ENCODE data around the gene LRFN2.

LRFN2 gene

DNA sequence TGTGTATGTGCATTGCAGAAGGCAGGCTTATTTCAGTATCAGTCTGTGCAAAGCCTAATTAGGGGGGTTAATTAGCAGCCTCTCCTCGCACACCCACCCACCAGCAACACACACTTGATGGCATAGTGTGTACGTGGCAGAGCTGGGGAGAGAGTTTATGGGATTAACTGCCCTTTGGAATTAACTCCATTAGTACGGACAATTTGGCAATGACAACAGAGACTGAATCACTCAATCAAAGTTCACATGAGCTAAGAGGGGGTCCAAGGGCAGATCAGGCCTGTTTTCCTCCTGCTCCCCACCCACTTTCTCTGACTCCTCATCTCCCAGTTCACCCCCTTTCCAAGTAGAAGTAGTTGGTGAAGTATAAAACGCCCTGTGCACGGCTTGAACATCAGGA is 69.5 kb downstream of the LRFN2 start:
- no peak for DNase-seq (ENCODE audit: low spot score)

DNA sequence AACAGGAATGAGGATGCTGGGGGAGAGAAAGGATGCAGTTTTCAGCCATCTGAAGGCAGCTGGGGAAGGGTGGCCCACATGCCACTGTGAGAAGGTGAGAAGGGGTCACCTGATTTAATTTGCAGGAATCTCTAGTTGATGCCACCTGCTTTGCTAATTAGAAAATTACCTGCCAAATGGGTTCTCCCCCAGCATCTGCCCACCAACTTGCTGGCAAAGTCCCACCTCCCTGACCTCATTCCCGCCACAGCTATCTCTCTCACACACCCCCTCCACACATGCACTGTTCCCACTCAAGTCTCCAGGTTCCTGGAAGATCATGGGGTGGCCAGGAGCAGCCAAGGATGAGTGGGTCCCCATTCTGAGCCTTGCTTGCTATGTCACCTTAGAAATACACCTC is 70.7 kb downstream of the LRFN2 start:
- no peak for DNase-seq (ENCODE audit: low spot score)

DNA sequence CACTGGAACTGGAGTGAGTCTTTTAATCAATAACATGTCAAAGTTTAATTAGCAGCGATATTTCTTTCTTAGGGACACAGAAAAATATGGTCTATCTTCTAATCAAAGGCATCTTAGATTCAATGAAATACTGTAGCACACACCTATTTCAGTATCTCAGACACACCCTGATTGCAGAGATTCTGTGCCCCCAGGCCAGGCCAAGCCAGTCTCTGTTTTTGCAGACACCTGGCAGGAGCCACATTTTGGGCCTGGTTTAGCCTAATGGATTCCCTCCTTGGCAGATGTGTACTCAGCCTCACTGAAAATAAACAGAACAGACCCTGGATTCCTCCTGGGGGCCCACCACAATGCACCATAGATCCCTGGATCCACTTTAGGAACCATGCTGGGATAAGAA is 74.8 kb downstream of the LRFN2 start:
- DNase-seq (ENCODE audit: low spot score), result no peak

DNA sequence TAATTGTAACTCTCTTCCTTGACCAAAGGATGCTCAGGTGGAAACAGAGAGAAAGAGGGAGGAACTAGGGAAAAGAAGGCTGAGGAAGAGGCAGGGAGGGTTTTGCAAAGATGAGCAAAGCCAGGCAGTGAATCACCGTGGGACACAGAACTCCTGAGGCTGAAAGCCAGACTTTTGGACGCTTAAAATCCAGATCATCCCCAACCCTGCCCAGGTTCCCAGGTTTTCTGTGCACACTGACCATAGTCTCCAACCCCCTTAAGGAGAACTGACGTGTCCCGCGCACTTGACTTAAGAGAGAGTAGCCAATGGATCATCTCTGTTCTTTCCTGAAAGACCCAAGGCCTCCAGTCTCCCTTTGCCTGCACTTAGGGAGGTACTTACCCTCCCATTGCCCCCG is 75.3 kb downstream of the LRFN2 start:
- no peak for DNase-seq (ENCODE audit: low spot score)

DNA sequence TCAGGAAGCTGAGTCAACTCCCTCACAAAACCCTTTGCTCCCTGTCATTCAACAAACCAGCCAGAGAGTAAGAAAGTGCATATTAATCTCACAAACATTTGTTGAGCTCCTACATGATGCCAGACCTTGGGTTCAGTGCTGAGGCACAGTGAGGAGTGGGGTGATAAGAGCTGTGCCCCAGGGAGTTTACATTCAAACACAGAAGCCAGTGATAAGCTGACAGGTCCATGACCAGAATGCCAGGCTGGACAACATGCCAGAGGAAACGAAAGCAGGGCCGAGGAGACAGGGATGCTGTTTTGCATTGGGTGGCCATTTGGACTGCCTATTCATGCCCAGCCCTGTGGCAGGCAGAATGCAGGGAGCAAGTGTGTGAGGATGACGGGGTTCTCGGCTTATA is 76.7 kb downstream of the LRFN2 start:
- DNase-seq (ENCODE audit: low spot score), result no peak

DNA sequence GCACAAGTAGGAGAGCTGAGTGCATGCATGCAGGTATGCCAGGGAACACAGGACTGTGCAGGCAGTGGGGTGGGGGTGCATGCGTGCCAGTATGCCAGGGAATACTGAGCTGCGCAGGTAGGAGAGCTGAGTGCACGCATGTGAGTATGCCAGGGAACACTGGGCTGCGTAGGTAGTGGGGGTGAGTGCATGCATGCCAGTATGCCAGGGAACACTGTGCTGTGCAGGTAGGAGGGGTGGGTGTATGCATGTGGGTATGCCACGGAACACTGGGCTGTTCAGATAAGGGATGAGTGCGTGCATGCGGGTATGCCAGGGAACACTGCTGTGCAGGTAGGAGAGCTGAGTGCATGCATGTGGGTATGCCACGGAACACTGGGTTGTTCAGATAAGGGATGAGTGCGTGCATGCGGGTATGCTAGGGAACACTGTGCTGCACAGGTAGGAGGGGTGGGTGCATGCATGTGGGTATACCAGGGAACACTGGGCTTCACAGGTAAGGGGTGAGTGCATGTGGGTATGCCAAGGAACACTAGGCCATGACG is 77.4 kb downstream of the LRFN2 start:
- peak; percentile 25 for DNase-seq (ENCODE audit: low spot score)

DNA sequence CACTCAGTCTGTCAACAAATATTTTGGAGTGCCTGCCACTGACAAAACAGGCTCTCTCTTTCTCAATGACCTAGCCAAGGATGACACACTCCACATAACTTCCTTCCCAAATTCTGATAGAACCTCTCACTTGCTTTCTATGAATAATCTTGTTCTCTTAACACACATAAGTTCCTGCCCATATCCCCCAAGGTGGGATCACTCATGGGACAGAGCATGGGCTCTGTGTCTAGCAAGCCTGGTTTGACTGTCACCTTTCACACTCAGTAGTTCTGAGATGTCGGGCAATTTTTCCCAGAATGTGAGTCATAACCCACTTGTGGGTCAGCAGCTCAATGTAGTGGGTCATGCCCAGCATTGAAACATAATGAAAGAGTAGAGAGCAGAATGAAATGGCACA is 78.1 kb downstream of the LRFN2 start:
- no peak for DNase-seq (ENCODE audit: low spot score)

DNA sequence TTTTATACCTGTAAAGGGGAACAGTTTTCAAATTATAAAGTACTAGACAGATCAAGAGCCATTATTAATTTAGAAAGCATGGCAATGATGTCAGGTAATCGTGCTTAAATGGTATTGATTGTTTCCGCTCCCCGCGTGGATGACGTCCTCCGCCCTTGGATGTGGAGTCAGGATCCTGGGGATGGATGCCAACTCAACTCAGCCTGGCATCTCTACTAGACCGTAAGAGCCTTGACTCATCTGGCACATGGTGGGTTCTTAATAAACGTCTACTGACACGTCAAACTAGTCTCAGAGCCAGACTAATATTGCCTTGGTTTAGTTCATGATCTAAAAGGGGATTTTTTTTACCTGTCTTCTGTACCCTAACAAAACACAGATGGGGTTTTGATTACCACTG is 80.2 kb downstream of the LRFN2 start:
- DNase-seq (ENCODE audit: low spot score), result no peak

DNA sequence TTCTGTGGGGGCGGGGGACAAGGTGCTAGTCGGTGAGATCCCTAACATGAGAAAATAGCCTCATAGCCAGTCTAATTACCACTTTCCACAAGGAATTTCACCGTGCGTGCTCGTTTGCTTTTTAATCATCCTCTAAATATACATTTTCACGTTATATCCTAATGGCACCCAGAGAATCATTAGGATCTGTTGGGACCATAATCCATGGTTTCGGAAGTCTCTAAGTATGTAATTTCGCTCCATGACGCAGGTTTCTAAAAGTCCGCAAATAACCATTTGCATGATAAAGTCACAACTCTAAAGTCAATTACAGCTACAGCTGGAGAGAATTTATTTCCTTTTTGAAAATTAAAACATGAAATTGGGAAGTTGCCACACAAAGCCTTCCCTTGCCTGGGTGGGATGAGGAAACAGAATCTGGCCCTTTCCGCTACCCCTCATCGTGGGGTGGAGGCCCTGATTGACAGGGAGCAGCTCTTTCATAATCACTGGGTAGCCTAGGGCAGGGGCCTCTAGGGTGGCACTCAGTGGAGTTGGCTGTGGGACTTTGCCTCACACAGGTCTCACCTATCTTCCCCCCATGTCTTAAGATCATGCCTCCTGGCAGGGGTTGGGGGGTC is 81.9 kb downstream of the LRFN2 start:
- DNase-seq (ENCODE audit: low spot score), result no peak

DNA sequence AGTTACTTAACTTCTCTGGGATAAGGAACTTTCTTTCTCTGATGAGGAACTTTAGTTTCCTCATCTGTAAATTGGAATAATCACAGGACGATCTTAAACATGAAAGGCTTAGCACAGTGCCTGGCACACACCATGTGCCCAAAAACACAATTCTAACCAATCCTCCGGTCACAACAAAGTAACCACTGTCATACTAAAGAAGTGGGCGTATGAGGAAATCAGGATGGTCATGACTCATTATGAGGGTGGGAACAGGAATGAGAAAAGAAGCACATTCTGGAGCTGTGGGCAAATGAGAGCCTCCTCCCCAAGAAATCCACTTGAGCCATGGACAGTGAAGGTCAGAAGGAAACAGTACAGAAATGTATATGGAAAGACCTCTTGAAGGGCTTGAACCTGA is 82.9 kb downstream of the LRFN2 start:
- no peak for DNase-seq (ENCODE audit: low spot score)

DNA sequence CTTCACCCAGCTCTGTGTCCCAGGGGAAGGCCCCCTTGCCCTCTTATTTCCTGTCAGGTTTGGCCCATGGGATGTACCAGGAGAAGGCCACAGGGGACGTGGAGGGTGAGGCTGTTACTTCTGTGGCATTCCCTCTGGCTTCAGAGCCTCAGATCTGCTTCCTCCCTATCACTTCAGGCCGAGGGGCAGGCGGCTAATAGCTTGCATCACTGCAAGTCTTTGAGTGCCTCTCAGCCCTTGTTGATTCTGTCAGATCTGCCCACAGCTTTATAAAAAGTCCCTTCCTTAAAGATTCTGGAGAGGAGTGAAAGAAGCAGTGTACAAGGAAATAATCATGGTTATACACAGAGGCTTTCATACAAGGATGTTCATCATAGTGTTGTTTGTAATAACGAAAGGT is 86.9 kb downstream of the LRFN2 start:
- DNase-seq (ENCODE audit: low spot score), result no peak

DNA sequence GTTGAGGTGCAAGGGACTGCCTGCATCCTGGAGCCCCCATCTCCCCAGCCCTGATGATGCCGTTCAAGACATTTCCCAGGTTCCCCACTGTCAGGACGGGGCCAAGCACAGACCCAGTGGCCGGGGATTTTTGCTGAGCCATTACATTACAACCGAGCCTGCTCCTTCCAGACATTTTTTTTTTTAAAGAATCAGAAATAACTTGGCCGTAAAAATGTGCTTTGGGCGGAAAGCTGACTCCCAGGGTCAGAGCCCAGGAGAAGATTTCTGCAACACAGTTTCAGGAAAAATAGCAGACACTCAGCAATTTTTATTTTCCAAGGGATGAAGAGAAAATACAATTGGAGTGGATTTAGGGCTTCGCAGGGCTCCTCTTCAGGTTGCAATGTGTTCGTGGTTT is 87.9 kb downstream of the LRFN2 start:
- no peak for DNase-seq (ENCODE audit: low spot score)

DNA sequence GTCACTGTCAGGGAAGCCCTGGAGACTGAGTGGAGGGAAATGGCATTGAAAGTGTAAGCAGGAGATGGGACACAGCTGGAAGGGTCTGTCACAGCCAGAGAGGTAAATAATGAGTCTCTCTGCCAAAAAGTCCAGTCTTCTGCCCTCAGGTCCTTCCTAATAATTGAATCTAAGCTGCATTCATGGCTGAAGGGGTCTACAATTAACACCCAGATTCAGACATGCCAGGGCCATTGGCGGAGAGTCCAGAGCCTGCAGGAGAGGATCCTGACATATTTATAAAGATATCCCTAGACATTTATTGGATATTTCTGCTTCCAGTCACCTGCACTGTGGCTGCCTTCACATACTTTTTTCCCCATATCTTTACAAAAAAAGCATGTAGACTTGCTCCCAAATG is 89.0 kb downstream of the LRFN2 start:
- DNase-seq (ENCODE audit: low spot score), result no peak

DNA sequence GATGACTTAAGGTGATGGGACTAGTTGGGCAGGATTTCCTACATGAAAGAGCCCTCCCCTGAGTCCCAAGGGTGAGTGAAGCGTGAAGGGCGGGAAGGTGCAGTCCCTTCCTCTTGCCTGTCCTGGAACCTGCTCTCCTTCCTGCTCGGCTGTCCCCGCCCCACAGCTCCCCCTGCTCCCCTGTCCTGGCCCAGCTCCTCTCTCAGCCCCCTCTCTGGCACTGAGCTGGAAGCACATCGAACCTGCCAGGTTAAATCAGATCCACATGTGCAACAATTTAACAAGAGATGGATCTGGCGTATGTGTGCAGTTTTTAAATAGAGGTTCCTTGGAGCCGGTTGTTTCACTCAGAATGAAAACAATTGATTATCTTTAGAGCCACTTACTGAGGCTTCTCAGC is 95.0 kb downstream of the LRFN2 start:
- DNase-seq (ENCODE audit: low spot score), result no peak

DNA sequence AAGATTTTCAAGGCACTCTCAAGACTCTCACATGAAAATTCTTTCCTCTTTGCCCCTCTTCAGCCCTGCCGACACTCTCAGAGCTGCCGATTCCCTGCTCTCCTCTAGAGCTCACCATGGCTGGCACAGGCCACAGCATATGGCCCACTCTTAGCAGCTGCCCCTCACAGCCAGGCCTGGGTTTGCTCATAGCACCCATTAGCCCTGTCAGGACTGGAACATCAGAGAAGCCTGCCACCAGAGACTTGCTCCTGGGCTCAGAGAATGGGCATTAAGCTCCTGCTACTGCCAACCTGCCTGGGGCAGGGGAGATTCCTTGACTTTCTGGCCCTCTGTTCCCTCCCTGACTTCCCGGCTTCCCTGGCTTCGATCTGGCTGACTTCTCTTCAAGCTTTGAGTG is 96.7 kb downstream of the LRFN2 start:
- DNase-seq (ENCODE audit: low spot score), result no peak

DNA sequence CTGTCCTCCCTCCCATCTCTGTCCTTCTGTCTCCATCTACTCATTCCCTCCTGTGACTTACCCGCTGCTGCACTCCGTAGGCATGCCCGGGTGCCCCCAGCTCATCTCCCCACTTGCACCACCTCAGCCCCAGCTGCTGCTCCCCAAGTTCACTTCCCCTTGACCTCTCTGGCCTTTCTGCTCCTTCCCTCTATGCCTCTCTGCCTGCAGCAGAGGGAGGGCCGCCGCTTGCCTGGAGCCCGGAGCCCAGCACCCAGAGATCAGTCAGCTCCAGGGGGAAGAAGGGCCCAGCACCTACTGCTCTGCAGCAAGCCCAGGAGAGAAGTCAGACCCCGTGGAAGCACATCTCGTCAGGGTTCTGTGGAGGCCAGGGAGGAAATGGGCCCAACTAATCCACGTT is 97.4 kb downstream of the LRFN2 start:
- DNase-seq (ENCODE audit: low spot score), result no peak

DNA sequence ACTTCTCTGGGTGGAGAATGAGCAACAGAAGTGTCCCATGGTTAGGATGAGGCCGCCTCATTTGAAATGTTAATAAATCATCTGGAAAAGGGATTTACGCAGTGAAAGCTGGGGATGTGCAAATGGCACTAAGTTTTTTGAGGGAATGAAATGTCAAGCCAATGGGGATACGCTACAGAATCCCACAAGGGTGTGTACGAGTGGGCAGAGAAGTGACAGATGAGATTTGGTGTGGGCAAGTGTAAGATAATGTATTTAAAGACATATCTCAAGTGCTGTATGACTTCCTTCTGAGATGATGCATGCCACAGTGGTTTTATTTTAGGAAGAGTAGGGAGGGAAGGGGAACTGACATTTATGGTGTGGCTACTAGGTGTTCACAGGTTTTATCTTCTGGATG is 100.6 kb downstream of the LRFN2 start:
- peak; percentile 80 for DNase-seq (ENCODE audit: low spot score)

DNA sequence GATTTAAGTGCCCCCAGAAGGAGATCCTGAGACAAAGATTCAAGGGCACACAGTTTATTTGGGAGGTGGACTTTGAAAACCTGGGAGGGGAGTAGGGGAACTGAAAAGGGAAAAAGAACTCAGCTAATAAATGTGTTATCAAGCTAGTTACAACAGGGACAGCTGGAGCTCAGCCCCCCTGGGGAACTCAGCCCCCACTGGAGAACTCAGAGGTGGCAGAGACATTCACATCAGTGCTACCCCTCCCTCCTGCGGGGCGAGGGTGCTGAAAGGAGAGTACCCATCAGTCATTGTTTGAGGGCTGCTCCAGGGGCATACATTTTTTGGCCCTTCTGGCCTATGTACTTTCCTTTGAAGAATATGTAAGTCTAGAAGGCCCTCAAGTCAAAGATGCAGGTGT is 101.4 kb downstream of the LRFN2 start:
- no peak for DNase-seq (ENCODE audit: low spot score)

DNA sequence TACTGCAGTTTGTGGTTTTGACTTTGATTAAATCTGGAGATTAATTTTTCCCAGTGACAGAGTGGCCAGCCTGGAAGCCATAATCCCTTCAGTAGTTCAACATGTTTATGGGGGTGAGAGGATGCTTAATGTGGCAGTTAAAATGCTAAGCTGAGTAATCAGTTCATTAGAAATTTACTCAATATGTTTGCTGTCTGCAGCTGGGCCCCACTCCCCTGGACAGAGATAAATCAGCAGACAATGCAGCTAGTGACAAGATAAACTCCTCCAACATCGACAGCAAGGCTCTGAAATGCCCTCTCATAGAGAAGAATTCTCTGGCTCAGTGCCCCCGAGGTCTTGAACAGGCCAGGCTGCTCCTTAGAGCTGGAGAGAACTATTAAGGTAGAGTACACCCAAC is 101.9 kb downstream of the LRFN2 start:
- no peak for DNase-seq (ENCODE audit: low spot score)

DNA sequence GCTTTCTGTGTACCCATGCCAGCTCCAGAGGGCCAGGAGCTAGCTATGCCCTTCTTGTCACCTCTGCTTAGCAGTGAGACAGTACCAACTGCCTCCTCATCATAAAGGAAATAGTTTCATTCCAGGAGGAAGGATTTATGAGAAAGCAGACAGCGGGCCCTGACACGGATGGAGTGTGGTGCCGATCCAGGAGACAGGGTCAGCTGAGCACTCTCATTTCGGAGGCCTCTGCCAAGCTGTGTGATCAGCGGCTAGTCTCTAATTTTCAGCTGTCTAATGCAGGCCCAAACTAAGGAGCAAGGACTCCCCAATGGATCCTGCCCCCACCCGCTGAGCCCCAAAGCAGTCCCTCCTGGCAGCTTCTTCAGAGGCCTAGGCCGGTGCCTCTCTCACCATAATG is 103.1 kb downstream of the LRFN2 start:
- no peak for DNase-seq (ENCODE audit: low spot score)

DNA sequence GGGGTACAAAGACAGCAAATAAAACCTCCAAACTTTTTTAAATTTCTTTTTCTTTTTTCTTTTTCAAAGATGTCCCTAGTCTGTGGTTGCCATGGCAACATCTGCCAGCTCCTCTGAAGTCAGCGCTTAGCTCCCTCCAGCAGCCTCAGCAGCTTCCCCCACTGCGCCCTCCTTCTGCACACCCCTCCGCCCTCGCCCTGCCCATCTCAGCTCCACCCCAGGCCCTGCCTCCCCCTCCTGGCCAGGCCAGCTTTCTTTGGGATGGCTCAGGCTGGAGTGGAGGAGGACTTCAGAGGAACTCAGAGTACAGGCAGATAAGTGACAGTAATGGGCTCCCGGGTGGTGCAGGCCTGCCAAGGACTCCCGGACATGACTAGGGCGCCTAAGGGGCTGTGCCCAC is 104.6 kb downstream of the LRFN2 start:
- peak; percentile 63 for DNase-seq (ENCODE audit: low spot score)

DNA sequence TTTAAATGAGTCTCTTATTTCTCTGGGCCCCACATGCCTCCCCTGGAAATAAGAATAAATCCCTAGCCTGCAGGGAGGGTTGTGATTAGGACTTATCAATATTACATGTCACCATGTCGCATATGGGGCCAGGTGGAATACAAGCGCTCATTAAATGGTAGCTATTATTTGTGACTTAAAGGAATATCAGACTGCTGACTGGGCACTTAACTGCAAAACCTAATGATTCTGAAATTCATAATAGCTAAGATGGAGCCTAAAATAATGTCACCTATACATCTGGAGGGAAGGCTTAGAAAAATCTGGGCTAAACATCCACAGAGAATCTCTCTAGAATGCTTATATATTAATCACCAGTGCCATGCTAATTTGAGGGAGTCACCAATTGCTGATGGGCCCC is 106.5 kb downstream of the LRFN2 start:
- no peak for DNase-seq (ENCODE audit: low spot score)

DNA sequence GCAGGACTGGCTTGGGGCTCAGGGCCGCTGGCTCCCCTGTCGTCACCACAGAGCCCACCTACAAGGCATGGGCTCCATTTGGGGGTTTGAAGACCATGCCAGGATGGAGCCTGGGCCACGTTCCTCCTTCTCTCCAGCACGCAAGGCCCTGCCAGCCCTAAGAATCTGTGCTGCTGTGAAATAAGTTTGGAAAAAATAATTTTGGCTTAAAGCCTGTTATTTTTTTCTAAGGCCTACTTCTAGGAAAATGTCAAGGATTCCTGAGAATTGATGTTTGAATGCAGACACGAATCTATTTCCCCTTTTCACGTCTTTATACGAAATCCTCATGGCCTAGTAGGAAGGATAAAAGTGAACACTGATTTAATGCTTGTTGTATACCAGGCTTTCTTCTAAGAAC is 107.5 kb downstream of the LRFN2 start:
- DNase-seq (ENCODE audit: low spot score), result no peak

DNA sequence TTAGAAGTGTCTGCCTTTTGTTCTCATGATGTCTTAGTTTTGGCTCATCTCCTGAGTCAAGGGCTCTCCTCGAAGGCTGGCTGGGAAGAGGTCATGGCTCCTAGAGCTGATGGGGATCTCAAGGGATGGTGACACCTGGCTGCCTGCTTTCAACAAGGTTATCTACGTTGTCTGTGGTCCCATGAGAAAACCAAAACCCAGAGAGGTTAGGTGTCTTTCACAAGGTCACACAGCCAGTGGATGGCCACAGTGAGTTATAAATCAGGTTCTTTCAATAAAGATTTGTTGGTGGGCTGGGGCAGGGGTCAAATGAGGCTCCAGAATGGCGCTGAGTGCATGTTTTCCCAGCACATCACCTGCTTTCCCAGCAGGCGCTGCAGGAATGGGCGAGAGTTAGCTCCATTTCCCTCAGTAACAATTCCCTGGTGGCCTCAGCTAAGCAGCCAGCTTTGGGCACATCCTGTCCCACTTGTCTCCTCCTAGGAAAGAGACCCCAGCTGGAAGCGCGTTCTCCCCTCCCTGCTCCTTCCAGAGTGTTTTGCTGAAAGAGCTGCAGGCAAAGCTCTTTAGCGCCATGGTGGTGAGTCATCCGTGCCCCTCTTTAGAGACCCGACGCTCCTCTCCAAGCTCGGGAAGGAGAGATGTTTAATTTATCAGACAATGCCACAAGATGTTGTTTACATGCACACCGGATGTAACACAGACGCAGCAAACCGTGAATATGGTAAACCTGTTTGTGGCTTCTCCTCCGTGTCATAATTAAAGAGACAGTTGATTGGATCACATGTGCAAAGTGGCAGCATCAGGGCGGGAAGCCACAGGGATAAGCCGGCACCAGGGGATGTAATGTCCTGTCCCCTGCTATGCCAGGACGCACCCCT is 109.7 kb downstream of the LRFN2 start:
- no peak for DNase-seq (ENCODE audit: low spot score)
